CMK (cell line): ENCODE measurements around the gene PNRC1.
"Not testable (repeated sequence)": the region's sequence is repeated elsewhere in the genome, so short reads cannot be mapped to it uniquely, and the experiment has no call there.

Experiments used
- DNase-seq: peaks from one replicate; pipeline ENCODE4 v3.0.0-alpha.2; 2010; ENCODE audit warnings: low read depth

PNRC1 gene

GRCh38 chr6:89059227-89059626 is 21.3 kb upstream of the PNRC1 start:
- DNase-seq: no peak

- no peak for DNase-seq
These were observed 16.7 kb upstream of the PNRC1 start for GRCh38 chr6:89063881-89064280.

- not testable (repeated sequence) for DNase-seq
These were observed 15.6 kb upstream of the PNRC1 start for GRCh38 chr6:89064931-89065330.

DNA sequence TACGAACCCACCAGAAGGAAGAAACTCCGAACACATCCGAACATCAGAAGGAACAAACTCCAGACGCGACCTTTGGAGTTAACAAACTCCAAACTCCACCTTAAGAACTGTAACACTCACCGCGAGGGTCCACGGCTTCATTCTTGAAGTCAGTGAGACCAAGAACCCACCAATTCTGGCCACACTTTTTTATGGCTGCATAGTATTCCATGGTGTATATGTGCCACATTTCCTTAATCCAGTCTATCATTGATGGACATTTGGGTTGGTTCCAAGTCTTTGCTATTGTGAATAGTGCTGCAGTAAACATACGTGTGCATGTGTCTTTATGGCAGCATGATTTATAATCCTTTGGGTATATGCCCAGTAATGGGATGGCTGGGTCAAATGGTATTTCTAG is 14.4 kb upstream of the PNRC1 start:
- not testable (repeated sequence) for DNase-seq

DNA sequence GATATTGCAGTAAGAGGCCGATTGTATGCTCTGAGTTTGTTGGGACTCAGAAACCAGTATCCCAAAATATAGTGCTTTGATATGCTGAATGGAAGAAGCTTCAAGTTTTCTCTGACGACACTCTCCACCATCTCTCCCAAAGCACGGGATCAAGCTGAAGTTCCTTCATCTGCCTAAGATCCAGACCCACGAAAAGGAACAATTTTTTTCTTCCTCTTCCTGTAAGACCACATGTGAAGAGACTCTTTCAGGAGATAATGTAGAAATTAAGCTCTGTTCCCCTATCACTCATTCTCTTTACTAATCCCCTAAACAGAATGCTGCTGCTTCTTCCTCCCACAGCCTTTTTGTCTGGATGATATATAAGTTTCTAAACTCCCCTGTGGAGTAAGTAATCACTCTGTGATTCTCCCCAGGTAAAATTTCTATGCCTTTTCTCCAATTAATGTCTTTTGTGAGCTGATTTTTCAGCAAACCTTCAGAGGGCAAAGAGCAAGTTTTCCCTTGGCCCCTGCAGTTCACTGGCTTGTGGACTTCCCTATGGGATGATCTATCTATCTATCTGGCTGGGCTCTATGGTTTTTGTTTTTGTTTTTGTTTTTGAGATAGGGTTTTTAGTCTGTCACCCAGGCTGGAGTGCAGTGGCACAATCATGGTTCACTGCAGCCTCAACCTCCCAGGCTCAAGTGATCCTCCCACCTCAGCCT is 13.5 kb upstream of the PNRC1 start:
- no peak for DNase-seq

GRCh38 chr6:89067796-89068195 is 12.8 kb upstream of the PNRC1 start:
- DNase-seq: no peak

DNA sequence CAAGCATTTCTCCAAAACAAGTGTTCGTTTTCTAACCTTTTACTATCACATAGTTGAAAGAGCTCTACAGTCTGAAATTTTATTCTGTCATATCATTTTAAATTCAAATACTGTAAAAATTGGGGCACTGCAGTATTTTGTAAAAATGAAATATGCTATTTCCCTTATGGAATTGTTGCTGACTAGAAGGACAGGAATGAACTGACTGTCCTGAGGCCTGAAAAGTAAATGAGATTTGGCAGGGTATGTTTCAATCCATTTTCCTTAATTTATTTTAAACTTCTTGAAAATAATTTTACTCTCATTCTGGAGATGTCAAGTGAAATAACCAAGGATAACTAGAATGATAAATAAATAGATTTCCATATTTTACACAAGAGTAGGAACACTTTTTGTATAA is 11.9 kb upstream of the PNRC1 start:
- DNase-seq: no peak

- DNase-seq: no peak
These were observed 10.9 kb upstream of the PNRC1 start for GRCh38 chr6:89069536-89070163.

DNA sequence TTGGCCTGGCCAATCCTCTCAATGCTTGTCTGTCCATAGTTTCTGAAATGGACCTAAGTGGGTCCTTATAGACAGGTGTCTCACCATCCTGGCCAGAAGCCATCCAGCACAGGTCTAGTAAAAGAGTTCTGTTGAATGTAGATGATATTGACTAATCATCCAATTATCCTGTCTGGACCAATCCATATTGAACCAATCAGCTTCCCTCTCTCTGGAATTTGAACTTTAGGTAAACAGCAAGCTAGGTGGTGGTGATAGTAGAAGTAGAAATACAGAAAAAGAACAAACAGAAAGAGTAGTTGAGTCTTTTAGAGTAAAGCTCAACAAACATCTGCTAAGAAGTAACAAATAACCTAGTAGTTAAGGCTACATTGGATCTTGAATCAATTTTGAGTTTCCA is 9.5 kb upstream of the PNRC1 start:
- DNase-seq: no peak

DNA sequence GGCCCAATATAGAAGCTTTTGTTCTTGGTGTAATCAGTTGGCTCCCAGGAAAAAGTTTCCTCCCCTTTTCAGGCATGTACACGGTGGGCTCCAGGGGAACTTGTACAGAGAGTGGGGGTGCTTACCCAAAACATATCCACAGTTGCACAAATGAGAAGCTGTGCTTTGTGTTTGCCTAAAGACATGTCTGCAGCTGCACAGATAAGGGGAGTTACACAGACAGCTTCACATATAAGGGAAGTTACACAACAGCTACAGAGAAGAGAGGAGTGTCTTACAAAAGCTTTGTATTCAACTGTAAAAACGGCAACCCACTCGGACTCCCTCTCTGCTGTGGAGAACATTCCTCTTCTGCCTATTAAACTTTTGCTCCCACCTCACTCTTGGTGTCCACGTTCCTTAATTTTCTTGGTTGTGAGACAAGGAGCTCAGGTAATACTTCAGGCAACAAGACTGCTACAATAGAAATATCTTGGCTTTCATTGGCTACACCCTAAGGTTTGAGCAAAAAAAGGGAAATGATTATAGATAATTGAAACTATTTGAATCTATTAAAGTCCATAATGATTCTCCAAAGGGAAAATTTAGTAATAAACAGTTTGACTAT is 7.4 kb upstream of the PNRC1 start:
- no peak for DNase-seq

- DNase-seq: no peak
These were observed 6.7 kb upstream of the PNRC1 start for GRCh38 chr6:89073840-89074239.

DNA sequence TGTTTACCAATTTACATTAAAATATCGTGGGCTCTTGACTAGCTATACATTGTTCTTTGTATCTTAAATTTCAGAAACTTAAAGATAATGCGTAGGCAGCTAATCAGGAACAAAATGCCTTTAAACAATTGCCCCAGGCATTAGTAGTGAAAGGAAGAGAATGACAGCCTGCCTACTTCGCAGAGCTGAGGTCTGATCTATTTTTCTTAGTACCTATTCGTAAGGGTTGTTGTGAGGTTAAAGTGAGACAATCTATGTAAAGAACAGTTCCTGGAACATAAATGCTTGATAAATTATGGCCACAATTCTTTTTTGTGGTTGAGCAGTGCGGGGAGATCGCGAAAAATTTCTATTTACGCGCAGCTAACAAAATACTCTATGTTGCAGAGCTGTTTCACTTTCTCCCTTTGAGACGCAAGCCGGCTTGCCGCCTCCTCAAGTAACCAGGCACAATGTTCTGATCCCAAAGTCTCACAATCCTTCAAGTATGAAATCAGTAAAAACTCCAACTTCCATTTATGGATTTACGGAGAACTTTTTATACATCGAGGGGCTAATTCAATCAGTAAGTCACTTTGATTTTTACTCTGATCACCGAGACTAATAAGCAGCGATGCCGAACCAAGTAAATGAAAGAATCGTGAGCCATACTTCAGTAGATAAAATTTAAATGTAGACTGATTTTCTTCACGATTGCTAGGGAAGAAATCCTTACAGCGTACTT is 878 bp upstream of the PNRC1 start:
- DNase-seq: no peak

- DNase-seq: no peak
These were observed 525 bp downstream of the PNRC1 start for GRCh38 chr6:89081129-89081422.

- peak; percentile 80 for DNase-seq
These were observed 1.1 kb downstream of the PNRC1 start for GRCh38 chr6:89081423-89082322.

DNA sequence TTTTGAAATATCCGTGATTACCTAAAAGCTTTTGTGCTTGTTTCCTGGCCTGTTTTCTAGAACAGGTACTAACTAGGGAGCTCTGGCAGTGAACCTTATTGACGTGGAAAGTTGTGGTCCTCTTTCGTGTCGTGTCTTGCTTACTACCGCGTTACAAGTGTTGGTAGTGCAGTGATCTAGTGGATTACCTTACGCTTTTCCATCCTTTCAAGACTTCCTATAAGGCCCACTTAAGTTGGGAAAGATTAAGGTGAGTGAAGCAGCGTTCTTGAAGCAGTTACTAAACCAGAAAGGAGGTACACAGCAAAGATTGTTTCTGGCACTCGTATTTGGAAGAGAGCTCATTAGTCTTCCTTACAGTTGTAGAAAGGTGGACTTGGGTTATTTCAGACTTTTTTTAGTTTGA is 1.9 kb downstream of the PNRC1 start:
- DNase-seq: no peak

GRCh38 chr6:89084542-89084941 is 4.0 kb downstream of the PNRC1 start:
- DNase-seq: no peak

GRCh38 chr6:89084954-89085353 is 4.4 kb downstream of the PNRC1 start:
- no peak for DNase-seq

DNA sequence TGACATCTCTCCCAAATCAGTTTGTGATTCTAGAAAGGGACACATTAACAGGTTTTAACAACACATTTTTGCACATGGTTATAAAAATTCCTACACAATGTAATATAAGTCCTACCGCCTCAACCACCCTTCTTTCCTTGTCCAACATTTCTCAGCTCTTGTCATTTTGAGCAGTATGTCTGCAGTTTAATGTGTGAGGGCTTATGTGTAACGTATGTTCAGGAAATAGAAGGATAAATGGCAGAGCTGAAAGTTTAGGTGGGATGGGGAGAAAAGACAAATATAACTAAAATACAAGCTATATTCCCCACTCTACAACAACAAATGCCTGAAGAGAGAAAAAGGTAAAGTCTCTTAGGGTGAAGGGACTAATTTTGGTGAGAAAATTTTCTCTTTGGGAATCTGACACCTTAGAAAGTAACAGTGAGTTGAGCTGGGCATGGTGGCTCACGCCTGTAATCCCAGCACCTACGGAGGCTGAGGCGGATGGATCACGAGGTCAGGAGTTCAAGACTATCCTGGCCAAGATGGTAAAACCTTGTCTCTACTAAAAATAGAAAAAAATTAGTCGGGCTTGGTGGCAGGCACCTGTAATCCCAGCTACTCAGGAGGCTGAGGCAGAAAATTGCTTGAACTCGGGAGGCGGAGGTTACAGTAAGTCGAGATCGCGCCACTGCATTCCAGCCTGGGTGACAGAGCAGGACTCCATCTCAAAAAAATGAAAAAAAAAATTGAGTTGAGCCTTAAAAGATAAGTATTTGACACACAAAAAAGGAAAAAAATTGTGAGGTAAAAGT is 5.1 kb downstream of the PNRC1 start:
- DNase-seq: no peak

- DNase-seq: no peak
These were observed 7.3 kb downstream of the PNRC1 start for GRCh38 chr6:89087881-89088280.

- DNase-seq: no peak
These were observed 17.9 kb downstream of the PNRC1 start for GRCh38 chr6:89098461-89098860.

DNA sequence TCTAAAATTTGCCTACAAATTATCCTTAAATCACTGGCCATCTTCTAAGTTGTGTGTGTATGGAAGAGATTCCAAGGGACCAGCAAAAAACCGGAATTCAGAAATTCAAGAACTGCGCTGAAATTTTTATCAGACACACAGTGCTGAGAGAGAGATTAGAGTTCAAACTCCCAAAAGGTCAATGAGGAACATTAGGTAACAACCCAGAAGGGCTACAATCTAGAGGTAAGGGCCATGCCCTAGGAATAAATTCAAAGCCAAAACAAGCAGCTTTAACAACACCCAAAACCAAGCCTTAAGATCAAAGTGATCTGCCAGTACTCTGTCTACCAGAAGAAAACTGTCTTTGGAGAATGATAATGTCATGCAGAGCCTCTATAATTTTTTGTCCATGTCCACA is 19.6 kb downstream of the PNRC1 start:
- no peak for DNase-seq
